ENCODE results near the gene EWSR1. TPM values are rescaled to one million over a fixed set of nuclear protein-coding genes. Genes with fewer than 3 reads are reported as not detected.
"Not testable (repeated sequence)": the region's sequence is repeated elsewhere in the genome, so short reads cannot be mapped to it uniquely, and the experiment has no call there.

EWSR1 gene, protein sequence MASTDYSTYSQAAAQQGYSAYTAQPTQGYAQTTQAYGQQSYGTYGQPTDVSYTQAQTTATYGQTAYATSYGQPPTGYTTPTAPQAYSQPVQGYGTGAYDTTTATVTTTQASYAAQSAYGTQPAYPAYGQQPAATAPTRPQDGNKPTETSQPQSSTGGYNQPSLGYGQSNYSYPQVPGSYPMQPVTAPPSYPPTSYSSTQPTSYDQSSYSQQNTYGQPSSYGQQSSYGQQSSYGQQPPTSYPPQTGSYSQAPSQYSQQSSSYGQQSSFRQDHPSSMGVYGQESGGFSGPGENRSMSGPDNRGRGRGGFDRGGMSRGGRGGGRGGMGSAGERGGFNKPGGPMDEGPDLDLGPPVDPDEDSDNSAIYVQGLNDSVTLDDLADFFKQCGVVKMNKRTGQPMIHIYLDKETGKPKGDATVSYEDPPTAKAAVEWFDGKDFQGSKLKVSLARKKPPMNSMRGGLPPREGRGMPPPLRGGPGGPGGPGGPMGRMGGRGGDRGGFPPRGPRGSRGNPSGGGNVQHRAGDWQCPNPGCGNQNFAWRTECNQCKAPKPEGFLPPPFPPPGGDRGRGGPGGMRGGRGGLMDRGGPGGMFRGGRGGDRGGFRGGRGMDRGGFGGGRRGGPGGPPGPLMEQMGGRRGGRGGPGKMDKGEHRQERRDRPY
- 98.6 TPM for total RNA-seq
- 143 TPM for polyA plus RNA-seq

GRCh38 chr22:29267858-29268510 lies at the start of gene EWSR1, which contains the start of gene RHBDD3:
Gene EWSR1 (plus strand): TSS chr22:29268268. CDS start chr22:29268337, 69 bp downstream.
Gene RHBDD3 (minus strand): TSS chr22:29267981. CDS start chr22:29265626, 2,355 bp downstream.
- Histone ChIP-seq H3K36me3 (ENCODE audit: insufficient read depth) (no peaks in the 10 kb centered on the region), H3K27ac (ENCODE audit: low read depth) (peak within 1 kb of the TSS; percentile 95), H3K4me1 (ENCODE audit: insufficient read depth) (no peaks in the 10 kb centered on the region), H3K4me3 (ENCODE audit: low read depth, low read length) (peak within 1 kb of the TSS; percentile 82)
- DNase-seq (ENCODE audit: extremely low spot score), result peak; percentile 93
- WGBS, result under 1% methylated on average over 67 of the region's 67 CpGs

DNA sequence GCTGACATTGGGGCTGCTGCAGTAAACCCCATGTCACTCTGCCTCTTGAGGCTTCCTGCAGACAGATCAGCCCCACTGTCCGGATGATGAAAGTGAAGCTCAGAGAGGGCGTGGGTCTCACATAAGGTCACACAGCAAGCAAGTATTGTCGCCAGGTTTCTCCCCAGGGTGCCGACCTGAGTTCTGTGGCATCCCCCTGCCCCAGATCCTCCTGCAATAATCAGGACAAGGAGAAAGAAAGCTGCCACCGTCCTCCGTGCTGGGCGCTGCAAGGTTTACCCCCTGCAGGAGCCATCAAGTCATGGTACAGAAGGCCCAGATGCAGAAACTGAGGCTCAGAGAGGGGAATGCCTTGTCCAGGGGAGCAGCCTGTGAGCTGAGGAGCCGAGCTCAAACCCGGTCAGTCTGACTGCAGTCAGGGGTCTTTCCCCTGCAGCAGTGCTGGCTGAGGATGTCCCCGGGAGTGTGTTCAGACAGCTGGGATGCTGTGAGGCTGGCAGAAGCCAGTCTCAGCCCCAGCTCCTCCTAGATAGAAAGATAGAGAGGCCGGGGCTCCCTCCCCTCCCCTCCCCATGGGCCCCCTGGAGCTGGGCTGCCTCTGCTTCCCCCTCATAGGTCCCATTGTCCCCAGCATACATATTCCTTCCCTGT lies 49.2 kb upstream of the EWSR1 start:
- Histone ChIP-seq H3K4me1 (ENCODE audit: insufficient read depth) (no peaks in the 10 kb centered on the region), H3K27ac (ENCODE audit: low read depth) (no peak overlapping the region), H3K4me3 (ENCODE audit: low read depth, low read length) (no peak overlapping the region), H3K36me3 (ENCODE audit: insufficient read depth) (no peaks in the 10 kb centered on the region)
- no peak for DNase-seq (ENCODE audit: extremely low spot score)
- WGBS, result 93% methylated on average over 11 of the region's 11 CpGs

GRCh38 chr22:29219409-29219782 lies 48.7 kb upstream of the EWSR1 start:
- DNase-seq (ENCODE audit: extremely low spot score); H3K4me3 ChIP-seq (ENCODE audit: low read depth, low read length): not testable (repeated sequence)
- 85% methylated on average over 2 of the region's 2 CpGs for WGBS

DNA sequence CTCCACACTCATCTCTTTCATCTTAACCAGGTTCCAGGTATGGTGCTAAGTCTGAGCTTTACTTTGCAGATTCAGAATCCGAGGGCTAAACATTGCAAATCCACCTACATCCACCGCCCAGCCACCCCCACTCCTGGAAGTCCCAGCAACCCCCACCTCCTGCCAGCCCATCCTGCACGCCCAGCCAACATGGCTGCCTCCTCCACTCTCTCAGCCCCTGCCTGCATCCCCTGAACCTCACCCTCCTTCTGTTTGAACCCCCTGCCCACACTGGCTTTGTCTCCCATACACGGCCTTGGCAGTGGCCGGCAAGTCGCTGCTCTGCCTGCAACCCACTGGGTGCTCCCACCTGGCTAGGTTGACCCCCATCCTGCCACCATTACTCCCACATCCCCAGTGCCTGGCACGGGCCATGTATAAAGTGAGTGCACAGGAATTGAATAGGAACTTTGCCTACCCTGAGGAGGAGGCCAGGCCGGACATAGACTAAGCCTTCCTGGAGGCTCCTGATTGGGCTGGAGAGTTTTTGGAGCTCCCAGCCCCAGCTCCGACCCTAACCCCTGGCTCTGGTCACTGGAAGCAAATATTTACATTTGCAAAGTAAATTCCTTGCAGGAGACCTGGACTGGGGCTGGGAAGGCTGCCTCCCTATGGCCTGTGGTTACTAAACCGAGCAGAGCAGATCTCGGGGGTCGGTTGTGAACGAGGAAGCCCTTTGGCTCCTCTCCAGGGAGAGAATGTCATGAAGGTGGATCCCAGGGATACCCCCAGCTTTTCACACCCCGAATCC lies 48.0 kb upstream of the EWSR1 start:
- WGBS, result 62% methylated on average over 14 of the region's 14 CpGs
- no peak overlapping the region for H3K4me3 ChIP-seq (ENCODE audit: low read depth, low read length)
- DNase-seq (ENCODE audit: extremely low spot score), result no peak
- H3K4me1 ChIP-seq (ENCODE audit: insufficient read depth), result no peaks in the 10 kb centered on the region
- H3K36me3 ChIP-seq (ENCODE audit: insufficient read depth), result no peaks in the 10 kb centered on the region
- no peak overlapping the region for H3K27ac ChIP-seq (ENCODE audit: low read depth)

More at GRCh38 chr22:29219409-29219782, 48.7 kb upstream of the EWSR1 start:
- not testable (repeated sequence) for H3K4me1 ChIP-seq (ENCODE audit: insufficient read depth); H3K27ac ChIP-seq (ENCODE audit: low read depth); H3K36me3 ChIP-seq (ENCODE audit: insufficient read depth)

DNA sequence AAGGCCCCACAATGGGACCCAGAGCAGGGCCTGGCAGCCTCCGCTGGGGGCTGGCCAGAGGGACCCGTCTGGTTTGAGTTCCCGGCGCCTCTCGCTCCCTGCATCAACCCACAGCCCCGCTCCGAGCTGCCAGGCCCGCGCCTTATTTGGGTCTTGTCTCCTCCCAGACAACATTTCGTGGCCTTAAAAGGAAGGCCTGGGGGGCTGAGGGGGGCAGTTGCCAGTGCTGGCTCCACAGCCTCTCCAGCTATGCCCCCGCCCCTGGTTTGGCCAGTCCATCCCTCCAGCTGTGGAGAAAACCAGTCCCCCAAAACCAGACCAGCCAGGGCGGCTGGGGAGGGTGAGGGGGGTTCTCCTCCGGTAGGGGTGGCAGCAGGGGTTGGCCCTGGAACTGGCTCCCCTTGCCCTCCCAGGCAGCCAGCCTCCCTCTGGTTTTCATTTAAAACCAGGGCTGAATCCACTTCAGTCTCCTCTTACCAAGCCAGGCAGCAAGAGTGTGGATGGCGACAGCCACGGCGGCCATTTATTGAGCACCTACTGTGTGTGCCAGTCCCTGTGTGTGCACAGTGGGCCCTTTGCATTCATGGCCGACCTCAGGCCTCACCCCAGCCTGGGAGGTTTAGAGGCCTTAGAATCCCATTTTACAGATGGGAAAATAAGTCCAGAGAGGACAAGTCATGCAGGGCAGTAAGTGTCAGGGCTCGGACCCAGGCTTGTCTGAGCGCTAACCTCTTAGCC lies 43.8 kb upstream of the EWSR1 start:
- no peaks in the 10 kb centered on the region for H3K36me3 ChIP-seq (ENCODE audit: insufficient read depth)
- DNase-seq (ENCODE audit: extremely low spot score), result no peak
- no peaks in the 10 kb centered on the region for H3K4me1 ChIP-seq (ENCODE audit: insufficient read depth)
- peak overlapping the region; percentile 15 for H3K27ac ChIP-seq (ENCODE audit: low read depth)
- H3K4me3 ChIP-seq (ENCODE audit: low read depth, low read length), result no peak overlapping the region
- 46% methylated on average over 19 of the region's 19 CpGs for WGBS

- Histone ChIP-seq H3K4me3 (ENCODE audit: low read depth, low read length) (no peak overlapping the region), H3K4me1 (ENCODE audit: insufficient read depth) (no peaks in the 10 kb centered on the region), H3K27ac (ENCODE audit: low read depth) (no peak overlapping the region), H3K36me3 (ENCODE audit: insufficient read depth) (no peaks in the 10 kb centered on the region)
- no peak for DNase-seq (ENCODE audit: extremely low spot score)
- WGBS, result 95% methylated on average over 7 of the region's 7 CpGs
Measured at GRCh38 chr22:29224859-29225410, 43.1 kb upstream of the EWSR1 start.

- H3K36me3 ChIP-seq (ENCODE audit: insufficient read depth), result no peaks in the 10 kb centered on the region
- H3K4me1 ChIP-seq (ENCODE audit: insufficient read depth), result no peaks in the 10 kb centered on the region
- DNase-seq (ENCODE audit: extremely low spot score), result no peak
- WGBS, result 32% methylated on average over 16 of the region's 16 CpGs
- peak overlapping the region; percentile 41 for H3K27ac ChIP-seq (ENCODE audit: low read depth)
- H3K4me3 ChIP-seq (ENCODE audit: low read depth, low read length), result no peak overlapping the region
Measured at GRCh38 chr22:29225422-29226090, 42.5 kb upstream of the EWSR1 start.

DNA sequence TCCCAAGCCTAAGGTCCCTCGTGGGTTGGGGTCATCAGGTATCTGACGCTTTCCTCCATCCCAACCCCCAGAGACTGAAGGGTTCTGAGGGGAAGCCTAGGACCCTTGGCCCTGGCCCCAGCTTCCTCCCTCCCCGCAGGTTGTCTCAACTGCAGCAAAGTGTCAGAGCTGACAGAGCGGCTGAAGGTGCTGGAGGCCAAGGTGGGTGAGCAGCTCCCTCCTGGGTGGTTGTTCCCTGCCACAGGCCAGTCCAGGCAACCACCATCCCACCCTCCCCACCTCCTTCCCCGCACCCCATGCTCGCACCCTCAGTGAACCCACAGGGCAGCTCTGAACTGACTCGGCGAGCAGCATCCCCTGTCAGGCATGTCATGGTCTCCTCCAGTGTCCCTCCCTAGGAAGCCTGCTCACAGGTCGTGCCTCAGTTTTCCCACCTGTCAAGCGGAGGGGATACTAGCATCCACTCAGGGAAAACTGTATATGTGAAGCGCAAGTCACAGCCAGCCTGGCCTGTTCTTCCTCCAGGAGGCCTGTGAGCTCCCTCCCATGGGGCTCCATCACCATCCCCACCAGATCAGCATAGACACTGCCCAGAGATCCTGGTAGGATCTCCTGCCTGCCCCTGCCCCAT lies 41.6 kb upstream of the EWSR1 start:
- Histone ChIP-seq H3K36me3 (ENCODE audit: insufficient read depth) (no peaks in the 10 kb centered on the region), H3K4me1 (ENCODE audit: insufficient read depth) (no peaks in the 10 kb centered on the region), H3K27ac (ENCODE audit: low read depth) (no peak overlapping the region), H3K4me3 (ENCODE audit: low read depth, low read length) (no peak overlapping the region)
- DNase-seq (ENCODE audit: extremely low spot score), result no peak
- 94% methylated on average over 11 of the region's 11 CpGs for WGBS

DNA sequence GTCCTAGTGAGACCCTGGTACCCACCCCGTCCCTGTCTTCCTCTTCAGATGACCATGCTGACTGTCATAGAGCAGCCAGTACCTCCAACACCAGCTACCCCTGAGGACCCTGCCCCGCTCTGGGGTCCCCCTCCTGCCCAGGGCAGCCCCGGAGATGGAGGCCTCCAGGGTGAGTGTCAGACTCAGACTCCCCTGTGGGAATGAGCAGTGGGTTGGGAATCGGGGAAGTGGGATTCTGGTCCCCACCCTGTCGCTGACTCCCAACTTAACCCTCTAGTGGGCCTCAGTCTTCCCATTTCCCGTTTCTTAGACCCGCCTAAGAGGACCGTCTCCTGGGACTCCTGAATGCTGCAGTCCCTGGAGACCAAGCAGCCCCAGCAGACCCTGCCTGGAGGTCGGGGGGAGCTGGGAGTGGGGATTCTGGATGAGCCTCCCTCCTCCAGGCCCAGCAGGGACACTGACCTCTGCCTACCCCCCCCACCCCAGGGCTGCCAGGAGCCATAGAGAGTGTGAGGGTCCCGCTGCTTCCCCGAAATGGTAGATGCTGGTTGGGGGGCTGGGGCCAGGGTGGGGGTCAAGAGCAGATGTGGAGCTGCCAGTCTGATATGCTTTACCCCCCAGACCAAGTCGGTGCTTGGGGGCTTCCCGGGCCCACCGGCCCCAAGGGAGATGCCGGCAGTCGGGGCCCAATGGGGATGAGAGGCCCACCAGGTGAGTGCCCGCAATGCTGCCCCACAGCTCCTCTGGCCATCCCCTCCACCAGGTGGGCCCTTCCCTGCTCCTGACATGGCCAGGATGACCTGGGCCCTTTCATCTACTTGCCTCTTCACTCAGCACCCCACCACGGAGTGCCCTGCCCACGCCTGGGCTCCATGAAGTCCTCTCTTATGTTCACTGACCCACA lies 36.8 kb upstream of the EWSR1 start:
- no peak for DNase-seq (ENCODE audit: extremely low spot score)
- Histone ChIP-seq H3K27ac (ENCODE audit: low read depth) (no peak overlapping the region), H3K36me3 (ENCODE audit: insufficient read depth) (no peaks in the 10 kb centered on the region), H3K4me3 (ENCODE audit: low read depth, low read length) (no peak overlapping the region), H3K4me1 (ENCODE audit: insufficient read depth) (no peaks in the 10 kb centered on the region)
- 93% methylated on average over 19 of the region's 19 CpGs for WGBS

DNA sequence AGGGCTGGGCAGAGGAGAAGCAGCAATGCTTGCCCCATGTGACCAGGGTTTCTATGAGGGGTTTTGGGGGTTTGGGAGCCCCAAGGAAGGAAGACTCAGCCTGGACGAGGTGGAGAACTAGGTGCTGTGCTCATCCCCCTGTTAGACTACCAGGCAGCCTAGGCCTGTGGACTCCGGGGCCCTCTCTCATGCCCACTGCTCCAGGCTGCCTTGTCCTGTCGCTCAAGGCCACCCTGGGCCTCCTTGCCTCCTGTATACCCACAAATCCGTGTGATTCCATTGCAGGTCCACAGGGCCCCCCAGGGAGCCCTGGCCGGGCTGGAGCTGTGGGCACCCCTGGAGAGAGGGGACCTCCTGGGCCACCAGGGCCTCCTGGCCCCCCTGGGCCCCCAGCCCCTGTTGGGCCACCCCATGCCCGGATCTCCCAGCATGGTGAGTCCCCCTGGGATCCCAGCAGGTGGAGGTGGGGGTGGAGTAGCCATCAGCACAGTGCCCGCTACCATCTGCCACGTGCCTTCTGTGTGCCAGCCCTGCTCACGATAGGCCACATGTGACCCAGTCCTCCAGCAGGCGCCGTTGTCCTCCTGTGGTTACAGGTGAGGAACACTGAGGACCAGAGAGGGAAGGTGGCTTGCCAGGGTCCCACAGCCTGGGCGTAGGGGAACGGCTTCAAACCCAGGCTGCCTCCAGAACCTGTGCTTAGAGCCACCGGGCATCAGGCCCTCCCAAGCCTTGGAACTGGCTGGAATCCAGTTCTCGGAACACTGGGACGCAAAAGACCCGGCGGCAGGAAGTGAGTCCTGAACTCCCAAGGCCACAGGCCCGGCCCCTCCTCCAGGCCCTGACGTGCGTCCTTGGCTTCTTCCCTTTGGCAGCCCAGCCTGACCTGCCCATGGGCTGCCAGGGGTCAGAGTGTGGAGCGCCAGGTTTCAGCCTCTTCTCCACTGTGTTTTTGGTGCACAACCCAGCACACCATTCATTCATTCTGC lies 35.8 kb upstream of the EWSR1 start:
- Histone ChIP-seq H3K4me3 (ENCODE audit: low read depth, low read length) (no peak overlapping the region), H3K27ac (ENCODE audit: low read depth) (no peak overlapping the region), H3K36me3 (ENCODE audit: insufficient read depth) (no peaks in the 10 kb centered on the region), H3K4me1 (ENCODE audit: insufficient read depth) (no peaks in the 10 kb centered on the region)
- no peak for DNase-seq (ENCODE audit: extremely low spot score)
- 77% methylated on average over 22 of the region's 22 CpGs for WGBS

Data from urinary bladder (tissue), 4 donors.